Measurements from ENCODE around the gene FSIP1.

DNA sequence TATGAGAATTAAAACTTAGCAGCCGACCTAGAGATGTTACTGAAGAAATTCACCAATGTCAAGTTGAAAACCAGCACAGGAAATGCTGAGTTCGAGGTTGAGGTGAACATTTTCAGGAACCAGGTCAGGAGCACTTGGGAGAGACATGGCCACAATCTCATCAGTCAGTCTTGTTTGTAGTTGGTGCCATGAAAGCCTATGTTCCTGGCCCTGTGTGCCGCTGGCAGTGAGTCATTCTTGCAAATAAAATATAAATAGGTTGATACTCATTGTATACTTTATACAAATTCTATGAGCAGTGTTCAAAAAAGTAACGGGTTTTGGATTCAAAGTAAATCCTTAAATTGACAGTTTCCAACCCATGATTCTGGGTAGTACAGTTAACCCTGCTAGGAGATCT lies 1.5 kb upstream of the FSIP1 start:
- TF ChIP-seq, protein P1, sequence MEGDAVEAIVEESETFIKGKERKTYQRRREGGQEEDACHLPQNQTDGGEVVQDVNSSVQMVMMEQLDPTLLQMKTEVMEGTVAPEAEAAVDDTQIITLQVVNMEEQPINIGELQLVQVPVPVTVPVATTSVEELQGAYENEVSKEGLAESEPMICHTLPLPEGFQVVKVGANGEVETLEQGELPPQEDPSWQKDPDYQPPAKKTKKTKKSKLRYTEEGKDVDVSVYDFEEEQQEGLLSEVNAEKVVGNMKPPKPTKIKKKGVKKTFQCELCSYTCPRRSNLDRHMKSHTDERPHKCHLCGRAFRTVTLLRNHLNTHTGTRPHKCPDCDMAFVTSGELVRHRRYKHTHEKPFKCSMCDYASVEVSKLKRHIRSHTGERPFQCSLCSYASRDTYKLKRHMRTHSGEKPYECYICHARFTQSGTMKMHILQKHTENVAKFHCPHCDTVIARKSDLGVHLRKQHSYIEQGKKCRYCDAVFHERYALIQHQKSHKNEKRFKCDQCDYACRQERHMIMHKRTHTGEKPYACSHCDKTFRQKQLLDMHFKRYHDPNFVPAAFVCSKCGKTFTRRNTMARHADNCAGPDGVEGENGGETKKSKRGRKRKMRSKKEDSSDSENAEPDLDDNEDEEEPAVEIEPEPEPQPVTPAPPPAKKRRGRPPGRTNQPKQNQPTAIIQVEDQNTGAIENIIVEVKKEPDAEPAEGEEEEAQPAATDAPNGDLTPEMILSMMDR (IDR thresholded peaks at IDR 0.05) = no peak
- no peak for TF ChIP-seq POLR2A (IDR thresholded peaks at IDR 0.05)

Data from ovary (tissue), 3 donors.